Kidney (tissue), 14 donors: ENCODE measurements around the gene ALCAM. TPM values are rescaled to one million over a fixed set of nuclear protein-coding genes. Genes with fewer than 3 reads are reported as not detected.

Source experiments
- DNase-seq, 5 donors: peaks; one replicate each; pipeline ENCODE4 v3.0.0-alpha.2; 2013 to 2020
- FAIRE-seq: peaks from 2 replicates; lab custom pipeline; 2012; peaks lifted over from hg19 to GRCh38; lab: Jason Lieb, UNC
- H3K27ac ChIP-seq, 2 donors: one replicate each; pipeline ENCODE4 v1.7.0; 2013; ENCODE audit warnings: low read depth in 2 of 2, low read length in 2 of 2, inconsistent platforms in 1 of 2
- H3K27me3 ChIP-seq: one replicate; pipeline ENCODE4 v1.7.1; 2013; ENCODE audit warnings: low read length, inconsistent platforms; ENCODE audit not compliant: control insufficient read depth, insufficient read depth
- H3K36me3 ChIP-seq, 3 donors: one replicate each; pipeline versions ENCODE4 v1.7.0 to v1.7.1; 2013; ENCODE audit warnings: low read length in 3 of 3, control low read depth in 1 of 3, inconsistent platforms in 1 of 3; ENCODE audit not compliant: insufficient read depth in 3 of 3, control insufficient read depth in 2 of 3
- H3K4me1 ChIP-seq, 3 donors: one replicate each; pipeline versions ENCODE4 v1.7.0 to v1.7.1; 2013; ENCODE audit warnings: low read length in 3 of 3, inconsistent platforms in 1 of 3, low read depth in 1 of 3; ENCODE audit not compliant: control insufficient read depth in 2 of 3, insufficient read depth in 2 of 3
- H3K4me3 ChIP-seq, 3 donors: one replicate each; pipeline versions ENCODE4 v1.7.0 to v1.8.1; 2013; ENCODE audit warnings: low read length in 3 of 3, control low read depth in 1 of 3, inconsistent platforms in 1 of 3
- H3K9ac ChIP-seq, 3 donors: one replicate each; pipeline versions ENCODE4 v1.7.0 to v1.7.1; 2013; ENCODE audit warnings: low read length in 3 of 3, control low read depth in 1 of 3, inconsistent platforms in 1 of 3
- H3K9me3 ChIP-seq, 3 donors: one replicate each; pipeline versions ENCODE4 v1.7.0 to v1.7.1; 2013; ENCODE audit warnings: low read length in 3 of 3, control low read depth in 1 of 3, inconsistent platforms in 1 of 3; ENCODE audit not compliant: control insufficient read depth in 2 of 3, insufficient read depth in 1 of 3
- CTCF ChIP-seq: IDR thresholded peaks from 3 replicates; pipeline ENCODE4 v1.5.1; 2012; ENCODE audit warnings: mild to moderate bottlenecking, moderate library complexity, borderline replicate concordance; ENCODE audit not compliant: insufficient read depth; ENCODE audit errors: extremely low read depth
- intact Hi-C: fragments of 100-400 bp; cut with DNase I; formaldehyde crosslinking; loops from one replicate; pipeline ENCODE4 v1.11.1; 2022
- polyA plus RNA-seq: library from polyadenylated mRNA; stranded (reverse); fragments of 350-450 nt; fragmentation: Illumina TruSeq; extraction: RNeasy Lipid Tissue Mini Kit (QIAGEN cat#74804); gene quantifications from one replicate; pipeline ENCODE4 v1.2.3, GENCODE V29; 2014; ENCODE audit warnings: low read depth, low replicate concordance; ENCODE audit not compliant: insufficient read depth
- total RNA-seq: library from RNA; stranded (reverse); fragmentation: NEBNext Ultra II Directional; extraction: Animal tissue kit (Norgen Biotek cat#: 25700); gene quantifications from one replicate; pipeline ENCODE4 v1.2.1, GENCODE V29; 2021
- donor health status: control.
- donor health status: control.
- donor health status: control.
- donor health status: control.
- donor health status: control.
- donor health status: DM: yes; HTN: yes; CAD: no.
- donor health status: Normal renal cell carcinoma (clear cell type).

ALCAM gene
- total and polyA plus RNA-seq, 2 donors from 2014 or later, result 15.1 to 36.4 TPM

DNA sequence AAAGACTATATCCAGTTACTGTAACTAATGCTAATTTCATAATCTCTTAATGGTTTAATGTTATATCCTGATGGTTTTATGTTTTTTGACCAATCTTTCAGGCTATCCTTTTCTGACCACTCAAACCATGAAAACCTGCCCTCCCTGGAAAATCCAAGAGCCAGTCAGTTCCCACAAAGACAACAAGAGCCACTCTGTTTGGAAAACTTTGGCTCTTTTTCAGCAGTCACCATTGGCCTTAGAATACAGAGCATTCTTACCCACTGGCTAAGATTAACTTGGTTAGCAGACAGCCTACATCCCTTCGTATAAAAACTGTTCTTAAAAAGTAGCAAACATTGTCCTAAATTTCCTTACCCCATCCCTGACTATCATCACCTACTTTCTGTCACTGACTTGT is 32.9 kb downstream of the ALCAM start:
- no peak overlapping the region for H3K4me3 ChIP-seq
- FAIRE-seq (no peak), DNase-seq (no peak)
- intact Hi-C loops, result no loop called here
- H3K36me3 ChIP-seq, result no peaks in the 10 kb centered on the region
- no peak overlapping the region for H3K27ac ChIP-seq
- TF ChIP-seq CTCF, result no peak
- no peaks in the 10 kb centered on the region for H3K4me1 ChIP-seq
- H3K9ac ChIP-seq, result no peak overlapping the region
- H3K27me3 ChIP-seq, result no peaks in the 10 kb centered on the region
- H3K9me3 ChIP-seq, result no peaks in the 10 kb centered on the region

- Histone ChIP-seq H3K9ac (no peak overlapping the region), H3K4me1 (no peaks in the 10 kb centered on the region), H3K4me3 (no peak overlapping the region), H3K27me3 (no peaks in the 10 kb centered on the region), H3K27ac (no peak overlapping the region), H3K9me3 (no peaks in the 10 kb centered on the region), H3K36me3 (no peaks in the 10 kb centered on the region)
- intact Hi-C loops, result no loop called here
- DNase-seq (no peak), FAIRE-seq (no peak)
- TF ChIP-seq CTCF, result no peak
Observed at GRCh38 chr3:105401254-105401653, 34.5 kb downstream of the ALCAM start.

DNA sequence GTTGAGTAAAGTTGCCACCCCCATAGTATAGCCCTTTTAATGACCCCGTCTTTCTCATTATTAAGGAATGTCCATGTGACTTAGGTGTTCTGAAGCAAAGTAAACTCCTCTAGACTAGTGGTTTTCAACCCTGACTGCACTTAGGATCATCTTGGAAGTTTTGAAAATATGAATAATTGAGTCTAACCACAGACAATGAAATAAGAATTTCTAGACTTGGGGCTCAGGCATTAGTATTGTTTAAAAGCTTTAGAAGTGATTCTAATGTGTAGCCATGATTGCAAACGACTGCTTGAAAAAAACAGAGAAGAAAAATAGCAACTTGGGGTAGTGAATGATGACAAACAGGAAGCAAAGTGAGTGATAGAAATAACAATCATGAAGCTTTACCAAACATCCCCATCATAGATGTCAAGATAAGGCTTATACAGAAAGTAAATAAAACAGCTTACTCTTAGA is 35.0 kb downstream of the ALCAM start:
- DNase-seq (no peak), FAIRE-seq (no peak)

More for the DNA sequence above, 35.0 kb downstream of the ALCAM start:
- Histone ChIP-seq H3K9ac (no peak overlapping the region), H3K4me3 (no peak overlapping the region), H3K36me3 (no peaks in the 10 kb centered on the region), H3K4me1 (no peaks in the 10 kb centered on the region), H3K27ac (no peak overlapping the region), H3K27me3 (no peaks in the 10 kb centered on the region), H3K9me3 (no peaks in the 10 kb centered on the region)
- intact Hi-C loops, result no loop called here
- no peak for TF ChIP-seq CTCF
